ENCODE measurements around the gene RAPGEF1.

RAPGEF1 gene

GRCh38 chr9:131641618-131642495 lies 98.0 kb downstream of the RAPGEF1 start:
- no peak for DNase-seq

DNA sequence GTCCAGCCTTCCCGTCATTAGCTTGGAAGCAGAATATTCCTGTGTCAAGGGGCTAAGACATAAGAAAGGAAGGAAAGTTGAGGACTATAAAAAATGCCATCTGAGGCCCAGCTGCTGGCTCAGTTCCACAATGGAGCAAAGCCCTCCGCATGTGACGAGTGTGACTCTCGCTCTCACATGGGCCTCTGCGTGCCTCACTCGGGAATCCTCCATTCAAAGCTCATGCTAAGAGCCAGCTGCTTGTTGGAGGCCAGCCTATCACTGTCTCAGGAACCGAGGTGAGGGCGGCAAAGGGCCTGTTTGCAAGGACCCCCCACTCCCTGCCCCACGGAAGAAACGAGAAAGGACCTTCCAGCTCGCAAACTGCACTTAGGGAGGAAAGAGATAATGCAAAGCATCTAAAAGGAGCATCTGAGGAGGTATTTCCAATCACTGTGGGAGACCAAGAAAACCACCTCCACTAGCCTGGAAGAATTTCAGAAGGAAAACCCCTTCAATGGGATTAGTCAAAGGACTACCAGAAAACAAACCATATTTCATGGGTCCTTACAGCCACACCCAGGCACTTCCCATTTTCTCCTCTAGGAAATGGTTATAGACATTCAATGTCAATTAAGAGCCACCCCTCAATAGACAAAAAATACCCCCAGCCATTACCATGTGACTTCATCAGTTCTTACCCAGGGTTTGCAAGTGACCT lies 99.3 kb downstream of the RAPGEF1 start:
- no peak for DNase-seq

DNA sequence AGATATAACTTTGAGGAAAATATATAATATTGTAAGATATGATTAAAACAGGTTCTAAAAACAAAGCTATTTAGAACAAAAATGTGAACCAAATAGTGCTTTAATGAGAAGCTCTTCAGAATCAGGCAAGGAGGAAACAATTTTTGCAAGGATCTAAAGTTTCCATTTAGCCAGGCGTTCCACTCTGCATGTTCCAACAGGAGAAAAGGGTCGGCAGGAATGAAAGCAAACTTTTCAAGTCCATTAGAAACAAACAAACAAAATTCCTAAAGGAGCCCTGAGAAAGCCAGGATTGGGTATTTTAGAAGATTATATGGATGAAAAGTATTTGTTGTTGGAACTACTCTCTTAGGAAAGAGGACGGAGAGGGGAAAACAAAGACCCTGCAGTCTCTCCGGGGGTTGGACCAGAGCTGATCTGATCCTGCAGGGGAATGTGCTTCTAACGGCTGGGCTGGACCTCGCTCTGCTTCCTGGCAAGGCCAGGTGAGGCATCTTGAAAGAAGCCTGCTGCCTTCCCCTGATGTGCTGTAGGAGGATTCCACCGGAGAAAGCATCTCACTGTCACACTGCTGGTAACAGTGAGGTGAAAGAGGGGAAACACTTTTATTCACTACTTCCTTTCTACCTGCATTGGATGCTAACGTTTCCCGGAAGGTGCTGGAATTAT lies 100.0 kb downstream of the RAPGEF1 start:
- no peak for DNase-seq

GRCh38 chr9:131636593-131636992 lies 103.3 kb downstream of the RAPGEF1 start:
- no peak for DNase-seq

DNA sequence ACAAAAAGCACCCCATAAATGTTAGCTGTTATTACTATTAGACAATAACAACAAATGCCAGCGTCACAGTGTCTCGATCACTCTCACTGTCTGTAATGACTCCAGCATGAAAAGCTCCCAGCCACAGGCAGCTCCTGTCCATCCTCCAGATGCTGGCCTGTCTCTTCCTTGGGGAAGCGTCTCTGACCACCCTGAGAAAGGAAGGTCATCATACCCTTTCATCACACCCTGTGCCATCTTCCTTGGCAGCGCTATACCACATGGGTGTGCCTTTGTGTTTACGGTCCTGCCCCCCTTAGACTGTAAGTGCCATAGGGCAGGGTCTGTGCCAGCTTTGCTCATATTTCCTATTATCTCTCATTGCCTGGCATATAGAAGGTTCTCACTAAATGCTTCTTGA lies 104.0 kb downstream of the RAPGEF1 start:
- no peak for DNase-seq

GRCh38 chr9:131635285-131635684 lies 104.6 kb downstream of the RAPGEF1 start:
- DNase-seq, result no peak

GRCh38 chr9:131633491-131634031 lies 106.3 kb downstream of the RAPGEF1 start:
- no peak for DNase-seq

DNA sequence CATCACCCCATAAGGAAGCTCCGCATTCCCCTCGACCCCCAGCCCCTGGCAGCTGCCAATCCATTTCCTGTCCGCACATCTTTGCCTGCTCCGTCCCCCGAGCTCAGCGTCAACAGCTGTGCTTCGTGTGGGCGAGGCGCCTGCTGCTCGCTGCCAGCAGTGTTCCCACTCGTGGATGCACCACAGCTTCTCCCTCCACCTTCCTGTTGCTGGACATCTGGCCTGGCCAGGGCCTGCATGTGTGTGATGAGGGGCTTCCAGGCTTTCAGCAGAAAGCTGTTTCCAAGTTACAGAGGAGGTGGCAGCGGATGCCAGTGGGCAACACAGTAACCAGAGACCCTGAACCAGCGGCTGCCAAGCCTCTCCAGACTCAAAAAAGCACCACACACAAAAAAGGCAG lies 108.6 kb downstream of the RAPGEF1 start:
- no peak for DNase-seq

DNA sequence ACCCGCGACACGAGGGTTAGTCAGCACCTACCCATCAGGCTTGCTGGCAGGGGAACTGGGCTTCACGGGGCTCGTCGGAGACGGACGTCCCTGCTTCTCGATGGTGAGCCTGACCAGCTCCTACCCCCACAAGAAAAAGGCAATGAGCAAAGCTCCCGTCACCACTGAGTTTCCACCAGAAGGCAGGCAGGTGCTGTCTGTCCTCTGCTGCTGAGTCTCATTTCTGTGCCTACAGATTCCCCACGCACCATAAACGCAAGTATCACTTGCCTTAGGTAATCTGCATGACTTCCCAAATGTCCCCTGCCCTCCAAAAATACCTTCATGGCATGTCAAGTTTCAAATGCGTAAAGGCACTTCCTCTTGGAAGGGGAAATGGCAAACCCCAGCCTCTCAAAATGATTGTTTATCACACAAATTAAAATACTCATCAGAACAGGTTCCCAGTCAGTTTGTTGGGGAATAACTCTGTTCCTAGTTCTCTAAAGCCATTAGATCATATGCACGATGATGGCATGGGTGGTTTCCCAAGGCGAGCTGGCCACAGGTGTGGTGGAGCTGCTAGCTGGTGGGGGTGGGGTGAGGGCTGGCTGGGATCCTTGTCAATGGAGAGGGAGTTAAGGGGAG lies 109.6 kb downstream of the RAPGEF1 start:
- no peak for DNase-seq

GRCh38 chr9:131629825-131630204 lies 110.1 kb downstream of the RAPGEF1 start:
- DNase-seq, result no peak

- no peak for DNase-seq
Observed at GRCh38 chr9:131629226-131629500, 110.7 kb downstream of the RAPGEF1 start.

DNA sequence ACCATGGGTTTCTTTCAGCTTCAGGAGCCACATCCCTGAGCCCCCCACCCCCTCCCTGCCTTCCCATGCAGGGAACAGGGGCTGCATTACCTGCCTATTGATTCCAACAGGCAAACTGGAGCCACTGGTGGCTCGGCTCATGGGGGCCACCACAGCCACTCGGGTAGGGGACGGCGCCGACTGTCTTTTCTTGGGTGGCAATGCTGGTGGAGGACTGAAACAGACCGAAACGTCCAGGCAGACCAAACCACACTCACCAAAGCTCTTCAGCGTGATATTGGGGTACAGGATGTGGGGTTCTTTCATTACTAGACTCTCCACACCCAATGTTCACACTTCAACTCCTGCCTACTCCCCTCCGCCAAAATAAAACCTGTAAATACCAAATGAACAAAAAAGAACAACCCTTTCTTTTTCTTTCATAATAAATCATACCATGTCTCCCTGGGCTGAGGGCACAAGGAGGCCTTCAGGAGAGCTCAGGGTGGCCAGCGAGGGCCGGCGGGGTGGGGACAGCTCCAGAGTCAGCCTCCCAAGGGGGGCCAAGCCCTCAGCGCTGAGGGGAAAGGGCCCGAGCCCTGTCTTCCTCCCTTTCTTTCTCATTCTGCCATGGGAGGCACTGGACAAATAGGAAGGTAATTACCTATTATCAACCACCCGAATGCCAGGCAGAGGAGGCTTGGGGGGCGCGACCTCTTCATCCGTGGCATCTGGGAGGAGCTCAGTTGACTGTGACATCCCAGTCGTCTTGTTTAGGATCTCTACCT lies 111.2 kb downstream of the RAPGEF1 start:
- no peak for DNase-seq

DNA sequence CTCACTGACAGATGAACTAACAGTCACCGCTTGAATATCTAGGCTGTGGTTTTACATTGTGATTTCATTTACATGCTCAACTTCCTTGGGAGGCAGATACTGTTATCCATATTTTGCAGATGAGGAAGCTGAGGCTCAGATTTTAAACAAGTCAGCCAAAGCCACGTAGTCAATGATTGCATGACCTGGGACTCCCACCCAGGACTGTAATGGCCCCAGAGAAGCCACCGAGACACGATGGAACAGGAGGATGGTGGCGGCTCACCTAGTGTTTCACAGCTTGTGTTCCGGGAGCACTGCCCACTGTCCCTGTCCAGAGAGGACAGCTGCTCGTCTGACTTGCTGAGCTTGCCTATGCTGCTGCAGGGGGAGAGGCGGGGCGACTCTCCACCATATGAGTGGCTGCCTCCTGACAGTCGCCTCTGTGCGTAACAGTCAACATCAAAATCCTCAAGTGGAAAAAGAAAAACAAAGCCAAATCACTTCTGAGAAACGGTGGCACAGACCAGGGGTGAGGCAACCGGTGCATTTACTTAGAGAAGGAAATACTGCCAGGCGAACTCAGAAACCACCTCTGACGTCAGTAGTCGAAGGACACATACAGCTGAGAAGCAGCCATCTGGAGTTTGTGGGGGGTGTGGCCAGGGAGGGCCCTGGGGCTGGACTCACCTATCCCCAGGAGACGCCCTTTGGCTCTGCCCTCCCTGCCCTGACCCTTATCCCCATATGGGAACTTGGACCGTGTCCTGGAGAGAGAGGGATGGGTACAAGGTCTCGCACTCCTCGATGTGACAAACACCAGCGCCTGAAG lies 112.0 kb downstream of the RAPGEF1 start:
- peak; percentile 15 for DNase-seq

DNA sequence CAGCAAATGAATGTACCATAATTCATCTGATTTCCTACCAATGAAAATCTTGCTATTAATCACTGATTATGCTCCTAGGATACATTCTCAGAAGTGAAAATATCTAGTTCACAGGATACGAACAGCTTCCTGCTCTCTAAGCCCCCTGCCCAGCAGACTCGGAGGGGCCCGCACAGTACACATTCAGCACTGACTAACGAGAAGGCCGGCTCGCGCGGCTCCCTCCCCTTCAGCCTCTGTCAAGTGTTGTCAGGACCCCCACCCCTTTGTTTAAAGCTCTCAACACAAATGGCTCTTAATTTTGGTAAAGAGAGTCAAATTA lies 112.6 kb downstream of the RAPGEF1 start:
- DNase-seq, result no peak

DNA sequence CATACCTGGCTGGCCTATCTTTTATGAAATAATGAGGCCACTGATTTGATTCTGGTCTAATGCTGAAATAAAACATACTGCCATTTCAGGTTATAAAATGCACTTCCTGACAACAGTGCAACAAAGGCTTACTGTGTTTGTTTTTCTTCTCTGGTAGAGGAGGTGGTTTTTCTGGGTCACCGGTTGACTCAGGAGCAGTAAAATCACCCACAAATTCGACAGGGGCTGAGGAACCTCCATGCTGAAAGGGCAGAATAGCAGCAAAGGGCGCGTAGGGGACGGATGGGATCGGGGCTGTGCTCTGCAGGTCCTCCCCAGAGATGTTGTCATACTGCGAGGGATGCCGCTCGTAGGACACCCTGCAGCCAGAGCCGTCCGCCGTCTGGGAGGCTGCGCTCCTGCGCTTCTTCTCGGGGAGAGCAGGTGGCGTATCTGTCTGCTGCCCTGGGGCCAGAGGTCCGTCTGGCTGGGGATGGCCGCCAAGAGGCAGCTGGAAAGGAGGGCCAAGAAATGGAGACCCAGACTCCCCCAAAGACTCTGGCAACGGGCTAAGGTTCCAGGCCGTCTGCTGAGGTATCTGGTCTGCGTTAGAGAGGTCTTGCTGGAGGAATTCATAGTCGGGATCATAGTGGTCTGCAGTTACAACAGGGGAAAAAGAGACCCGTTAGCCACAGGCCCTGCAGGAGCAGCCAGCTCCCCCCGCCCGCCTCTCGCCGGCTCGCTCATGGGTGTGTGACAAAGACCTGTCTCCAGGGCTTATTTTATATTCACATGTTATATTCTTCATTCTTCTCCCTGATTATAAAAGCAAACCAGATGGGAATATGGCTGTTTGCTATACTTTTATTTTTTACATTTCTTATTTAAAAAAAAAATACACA lies 113.8 kb downstream of the RAPGEF1 start:
- DNase-seq, result no peak

- no peak for DNase-seq
Observed at GRCh38 chr9:131625508-131625787, 114.4 kb downstream of the RAPGEF1 start.

- peak; percentile 28 for DNase-seq
Observed at GRCh38 chr9:131624636-131625507, 115.0 kb downstream of the RAPGEF1 start.

DNA sequence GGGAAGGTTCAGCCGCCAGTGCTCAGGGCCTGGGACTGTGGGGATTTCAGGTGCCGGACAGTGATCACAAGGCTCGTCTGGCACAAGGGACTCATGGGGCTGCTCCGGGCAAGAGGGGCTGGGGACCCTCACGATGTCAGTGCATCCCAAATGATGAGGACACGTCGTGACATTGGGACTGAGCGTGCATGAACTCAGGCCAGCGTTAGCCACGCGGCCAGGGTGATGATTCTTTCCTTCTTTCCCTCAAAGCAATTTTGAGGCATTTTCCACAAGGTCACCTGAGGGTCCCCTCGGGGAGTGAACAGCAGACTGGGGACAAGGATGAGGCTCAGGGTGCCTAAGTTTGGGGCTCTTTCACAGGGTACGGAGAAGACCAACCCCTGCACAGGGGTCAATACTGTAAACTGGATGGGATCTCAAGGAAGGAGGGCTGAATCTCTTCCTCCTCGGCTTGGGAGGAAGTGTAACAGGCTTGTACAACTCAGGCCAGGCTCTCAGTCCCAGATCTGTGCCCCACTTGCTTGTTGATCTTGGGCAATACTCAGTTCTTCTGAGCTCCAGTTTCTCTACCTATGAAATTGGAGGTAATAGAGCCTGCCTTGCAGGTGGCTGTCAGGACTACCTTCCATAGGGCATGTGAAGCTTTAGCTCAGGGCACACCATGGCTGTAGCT lies 116.1 kb downstream of the RAPGEF1 start:
- no peak for DNase-seq

- DNase-seq, result no peak
Observed at GRCh38 chr9:131622523-131622922, 117.4 kb downstream of the RAPGEF1 start.

Data from NCI-H82 (cell line).